Upper lobe of left lung (tissue), 4 donors: ENCODE data around the gene LMO7.

ENCODE experiments used
- POLR2A ChIP-seq, 4 donors: fragments of 450-650 bp; IDR thresholded peaks; one replicate each; pipeline ENCODE4 v1.5.1; 2016 to 2017; ENCODE audit warnings: antibody characterized with exemption in 4 of 4, mild to moderate bottlenecking in 2 of 4
- TF ChIP-seq, protein P1 (sequence below), 6 experiments: fragments of 450-650 bp in 4 of 6; fragments of 200-600 bp in 2 of 6; sonication (generic) in 2 of 6; IDR thresholded peaks; one replicate each; pipeline ENCODE4 v1.5.1; 2016 to 2019; ENCODE audit warnings: antibody characterized with exemption in 6 of 6

DNA sequence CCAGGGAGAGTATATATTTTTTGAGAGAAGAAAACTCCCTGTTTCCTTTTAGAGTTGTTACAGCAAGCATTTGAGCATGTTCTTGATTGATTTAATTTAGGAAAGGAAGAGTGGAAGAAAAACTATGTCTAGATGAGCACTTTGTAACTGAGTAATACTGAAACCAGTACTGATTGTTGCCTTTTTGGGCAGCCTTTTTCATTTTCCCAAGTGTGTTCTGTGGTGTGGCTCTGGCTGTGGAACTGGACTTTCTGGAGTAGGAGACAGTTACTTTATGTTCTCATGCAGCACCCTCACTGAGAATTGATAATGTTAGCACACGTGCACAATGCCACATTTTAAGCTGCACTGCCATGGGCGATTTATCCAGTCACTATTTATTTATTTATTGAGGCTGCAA lies 211.5 kb downstream of the LMO7 start:
- TF ChIP-seq, protein P1, sequence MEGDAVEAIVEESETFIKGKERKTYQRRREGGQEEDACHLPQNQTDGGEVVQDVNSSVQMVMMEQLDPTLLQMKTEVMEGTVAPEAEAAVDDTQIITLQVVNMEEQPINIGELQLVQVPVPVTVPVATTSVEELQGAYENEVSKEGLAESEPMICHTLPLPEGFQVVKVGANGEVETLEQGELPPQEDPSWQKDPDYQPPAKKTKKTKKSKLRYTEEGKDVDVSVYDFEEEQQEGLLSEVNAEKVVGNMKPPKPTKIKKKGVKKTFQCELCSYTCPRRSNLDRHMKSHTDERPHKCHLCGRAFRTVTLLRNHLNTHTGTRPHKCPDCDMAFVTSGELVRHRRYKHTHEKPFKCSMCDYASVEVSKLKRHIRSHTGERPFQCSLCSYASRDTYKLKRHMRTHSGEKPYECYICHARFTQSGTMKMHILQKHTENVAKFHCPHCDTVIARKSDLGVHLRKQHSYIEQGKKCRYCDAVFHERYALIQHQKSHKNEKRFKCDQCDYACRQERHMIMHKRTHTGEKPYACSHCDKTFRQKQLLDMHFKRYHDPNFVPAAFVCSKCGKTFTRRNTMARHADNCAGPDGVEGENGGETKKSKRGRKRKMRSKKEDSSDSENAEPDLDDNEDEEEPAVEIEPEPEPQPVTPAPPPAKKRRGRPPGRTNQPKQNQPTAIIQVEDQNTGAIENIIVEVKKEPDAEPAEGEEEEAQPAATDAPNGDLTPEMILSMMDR (IDR thresholded peaks at IDR 0.05): no peak
- no peak for TF ChIP-seq POLR2A (IDR thresholded peaks at IDR 0.05)
